ENCODE data around the gene CDKL5.
A peak's percentile ranks its signal among the peaks of the same experiment; 100 is the strongest.

The CDKL5 gene

DNA sequence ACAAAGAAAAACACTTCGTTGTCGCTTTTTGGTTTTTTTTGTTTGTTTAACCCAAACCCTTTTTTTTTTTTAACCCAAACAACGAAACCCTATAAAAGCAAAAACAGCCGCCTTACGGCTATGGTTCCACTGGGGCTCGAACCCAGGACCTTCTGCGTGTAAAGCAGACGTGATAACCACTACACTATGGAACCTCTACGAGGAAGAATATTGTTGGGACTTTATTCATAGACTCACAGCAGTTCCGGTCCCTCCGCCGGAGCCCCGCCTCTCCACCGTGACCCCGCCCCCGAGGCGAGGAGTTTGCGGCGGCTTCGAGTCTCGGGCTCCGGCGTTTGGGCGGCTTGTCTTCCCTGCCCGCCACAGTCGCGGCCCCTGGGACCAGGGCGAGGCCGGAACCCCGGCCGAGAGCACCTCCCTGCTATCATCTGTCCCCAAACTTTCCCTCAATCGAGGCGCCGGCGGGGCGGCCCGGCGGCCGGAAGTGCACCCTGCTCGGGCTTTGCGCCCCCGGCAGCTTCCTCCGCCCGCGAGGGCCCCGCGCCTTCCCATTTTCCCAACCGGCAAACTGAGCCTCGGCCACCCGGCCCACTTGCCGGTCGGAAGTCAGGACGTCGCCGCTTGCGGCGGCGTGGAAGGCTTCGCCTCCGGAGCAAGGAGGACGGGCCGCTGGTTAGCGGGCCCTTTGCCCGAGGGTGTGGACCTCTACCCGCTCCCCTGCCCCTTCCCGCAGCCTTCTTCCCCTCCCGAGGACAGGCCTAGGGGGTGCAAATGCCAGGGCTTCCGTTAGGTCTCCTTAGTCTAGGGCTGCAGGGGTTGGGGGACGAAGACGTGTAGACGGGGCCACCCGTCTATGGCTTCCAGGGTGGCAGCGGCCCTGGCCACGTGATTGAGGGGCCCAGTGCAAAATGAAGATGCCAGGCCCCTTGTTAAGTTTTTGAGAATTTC, 249.7 kb downstream of the CDKL5 start:
- no peaks in the 10 kb centered on the region for H3K36me3 ChIP-seq (ENCODE audit: insufficient read depth, low read length)
- peak overlapping the region; percentile 82 for H3K4me3 ChIP-seq (ENCODE audit: low read length)
- peak overlapping the region; percentile 98 for H2AFZ ChIP-seq (ENCODE audit: low read depth, low read length)
- H3K27me3 ChIP-seq (ENCODE audit: insufficient read depth, low read length), result no peaks in the 10 kb centered on the region
- H3K4me1 ChIP-seq (ENCODE audit: insufficient read depth, low read length), result no peaks in the 10 kb centered on the region
- no peaks in the 10 kb centered on the region for H3K9me3 ChIP-seq (ENCODE audit: low read length)

DNA sequence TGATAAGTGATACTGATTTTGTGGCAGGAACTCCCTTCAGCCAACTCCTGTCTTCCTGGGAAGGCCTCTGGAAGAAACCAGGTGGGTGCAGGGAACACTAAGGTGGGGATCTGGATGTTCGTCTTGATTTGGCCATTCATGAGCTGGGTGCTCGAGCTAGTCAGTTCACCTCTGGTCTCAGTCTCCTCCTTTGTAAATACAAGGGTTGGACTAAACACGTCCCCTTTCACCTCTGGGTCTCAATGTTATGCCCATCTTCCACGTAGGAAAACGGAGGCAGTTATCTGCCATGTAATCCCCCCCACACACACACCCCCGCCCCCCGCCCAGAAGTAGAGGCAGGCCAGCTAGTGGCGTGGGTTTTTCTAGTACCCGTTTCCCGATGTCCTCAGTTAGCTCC, 250.6 kb downstream of the CDKL5 start:
- H2AFZ ChIP-seq (ENCODE audit: low read depth, low read length), result no peak overlapping the region
- no peaks in the 10 kb centered on the region for H3K36me3 ChIP-seq (ENCODE audit: insufficient read depth, low read length)
- no peaks in the 10 kb centered on the region for H3K4me1 ChIP-seq (ENCODE audit: insufficient read depth, low read length)
- H3K9me3 ChIP-seq (ENCODE audit: low read length), result no peaks in the 10 kb centered on the region
- H3K4me3 ChIP-seq (ENCODE audit: low read length), result no peak overlapping the region
- H3K27me3 ChIP-seq (ENCODE audit: insufficient read depth, low read length), result no peaks in the 10 kb centered on the region

DNA sequence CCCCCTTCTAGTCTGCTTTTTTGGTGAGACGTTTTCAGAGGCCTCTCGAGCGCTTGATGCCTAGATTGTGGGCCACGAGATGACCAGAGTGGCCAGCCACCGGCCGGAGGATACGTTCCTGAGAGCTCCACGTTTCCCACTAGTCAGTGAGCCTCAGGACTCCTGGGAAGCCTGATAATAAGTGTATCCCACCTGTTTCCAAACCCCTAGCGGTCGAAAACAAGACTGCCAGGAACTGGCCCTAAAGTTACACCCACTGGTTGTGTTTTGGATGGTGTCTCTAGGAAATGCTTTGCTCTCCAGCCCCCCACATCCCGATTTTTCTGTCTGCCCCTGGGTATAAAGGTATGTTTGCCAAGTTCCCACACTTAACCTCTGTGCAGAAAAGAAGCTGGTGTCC, 251.1 kb downstream of the CDKL5 start:
- Histone ChIP-seq H3K36me3 (ENCODE audit: insufficient read depth, low read length) (no peaks in the 10 kb centered on the region), H3K9me3 (ENCODE audit: low read length) (no peaks in the 10 kb centered on the region), H2AFZ (ENCODE audit: low read depth, low read length) (no peak overlapping the region), H3K4me3 (ENCODE audit: low read length) (no peak overlapping the region), H3K27me3 (ENCODE audit: insufficient read depth, low read length) (no peaks in the 10 kb centered on the region), H3K4me1 (ENCODE audit: insufficient read depth, low read length) (no peaks in the 10 kb centered on the region)

DNA sequence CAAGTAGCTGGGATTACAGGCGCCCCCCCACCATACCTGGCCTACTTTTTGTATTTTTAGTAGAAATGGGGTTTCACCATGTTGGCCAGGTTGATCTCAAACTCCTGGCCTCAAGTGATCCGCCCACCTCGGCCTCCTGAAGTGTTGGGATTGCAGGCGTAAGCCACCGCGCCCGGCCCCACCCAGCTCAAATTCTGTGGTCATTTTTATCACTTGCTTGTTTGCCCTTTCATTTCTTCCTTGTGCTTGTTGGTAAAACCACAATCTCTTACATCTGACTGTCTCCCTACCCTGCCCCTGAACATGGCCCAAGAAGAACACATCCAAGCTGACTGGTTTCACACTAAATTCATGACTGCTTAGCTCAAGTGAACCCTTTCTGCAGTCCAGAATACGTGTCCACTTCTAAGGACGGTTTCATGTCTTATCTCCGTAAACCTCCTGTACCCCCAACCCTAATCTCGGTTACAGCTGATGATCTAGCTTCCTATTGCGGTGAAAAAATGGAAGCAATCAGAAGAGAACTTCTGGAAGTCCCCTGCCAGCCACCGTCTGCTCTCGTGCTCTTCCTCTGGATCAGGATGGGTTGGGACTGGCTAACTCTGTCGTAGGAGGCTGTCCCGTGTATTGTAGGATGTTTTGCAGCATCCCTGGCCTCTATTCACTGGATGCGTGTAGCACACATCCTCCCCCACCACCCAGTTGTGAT, 251.9 kb downstream of the CDKL5 start:
- Histone ChIP-seq H2AFZ (ENCODE audit: low read depth, low read length) (no peak overlapping the region), H3K9me3 (ENCODE audit: low read length) (no peaks in the 10 kb centered on the region), H3K4me1 (ENCODE audit: insufficient read depth, low read length) (no peaks in the 10 kb centered on the region), H3K27me3 (ENCODE audit: insufficient read depth, low read length) (no peaks in the 10 kb centered on the region), H3K36me3 (ENCODE audit: insufficient read depth, low read length) (no peaks in the 10 kb centered on the region), H3K4me3 (ENCODE audit: low read length) (no peak overlapping the region)

DNA sequence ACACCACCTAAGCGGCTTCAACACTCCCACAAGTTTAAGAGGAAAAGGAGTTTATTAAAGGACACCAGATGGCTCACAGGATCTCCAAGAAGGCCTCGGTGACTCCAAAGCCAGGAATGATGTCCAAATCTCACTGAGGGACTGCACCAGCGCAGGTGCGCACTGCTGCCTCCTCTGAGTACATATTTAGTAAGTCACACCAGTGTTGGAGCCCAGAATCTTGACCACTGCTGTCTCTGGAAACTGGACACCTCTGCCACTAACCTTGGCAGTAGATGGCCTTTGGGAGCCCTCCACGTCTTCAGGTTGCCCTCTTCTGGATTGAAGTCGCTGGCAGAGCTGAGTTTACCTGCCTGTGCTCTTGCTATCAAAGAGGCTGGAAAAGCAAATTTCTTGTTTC, 256.6 kb downstream of the CDKL5 start:
- Histone ChIP-seq H3K9me3 (ENCODE audit: low read length) (no peaks in the 10 kb centered on the region), H3K4me3 (ENCODE audit: low read length) (no peak overlapping the region), H3K36me3 (ENCODE audit: insufficient read depth, low read length) (no peaks in the 10 kb centered on the region), H3K4me1 (ENCODE audit: insufficient read depth, low read length) (no peaks in the 10 kb centered on the region), H2AFZ (ENCODE audit: low read depth, low read length) (no peak overlapping the region), H3K27me3 (ENCODE audit: insufficient read depth, low read length) (no peaks in the 10 kb centered on the region)

DNA sequence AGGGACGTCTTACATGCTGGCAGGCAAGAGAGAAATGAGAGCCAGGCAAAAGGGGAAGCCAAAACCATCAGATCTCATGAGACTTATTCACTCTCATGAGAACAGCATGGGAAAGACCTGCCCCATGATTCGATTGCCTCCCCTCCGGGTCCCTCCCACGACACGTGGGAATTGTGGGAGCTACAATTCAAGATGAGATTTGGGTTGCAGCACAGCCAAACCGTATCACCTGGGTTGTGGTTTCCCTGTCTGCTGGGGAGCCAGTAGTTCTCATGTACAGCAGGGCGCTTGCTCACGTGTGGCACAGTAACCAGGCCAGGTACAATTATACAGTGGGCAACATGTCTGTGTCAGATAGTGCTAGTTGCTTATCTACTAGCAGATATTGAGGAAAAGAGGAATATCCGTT, 257.6 kb downstream of the CDKL5 start:
- Histone ChIP-seq H2AFZ (ENCODE audit: low read depth, low read length) (no peak overlapping the region), H3K27me3 (ENCODE audit: insufficient read depth, low read length) (no peaks in the 10 kb centered on the region), H3K4me3 (ENCODE audit: low read length) (no peak overlapping the region), H3K9me3 (ENCODE audit: low read length) (no peaks in the 10 kb centered on the region), H3K4me1 (ENCODE audit: insufficient read depth, low read length) (no peaks in the 10 kb centered on the region), H3K36me3 (ENCODE audit: insufficient read depth, low read length) (no peaks in the 10 kb centered on the region)

DNA sequence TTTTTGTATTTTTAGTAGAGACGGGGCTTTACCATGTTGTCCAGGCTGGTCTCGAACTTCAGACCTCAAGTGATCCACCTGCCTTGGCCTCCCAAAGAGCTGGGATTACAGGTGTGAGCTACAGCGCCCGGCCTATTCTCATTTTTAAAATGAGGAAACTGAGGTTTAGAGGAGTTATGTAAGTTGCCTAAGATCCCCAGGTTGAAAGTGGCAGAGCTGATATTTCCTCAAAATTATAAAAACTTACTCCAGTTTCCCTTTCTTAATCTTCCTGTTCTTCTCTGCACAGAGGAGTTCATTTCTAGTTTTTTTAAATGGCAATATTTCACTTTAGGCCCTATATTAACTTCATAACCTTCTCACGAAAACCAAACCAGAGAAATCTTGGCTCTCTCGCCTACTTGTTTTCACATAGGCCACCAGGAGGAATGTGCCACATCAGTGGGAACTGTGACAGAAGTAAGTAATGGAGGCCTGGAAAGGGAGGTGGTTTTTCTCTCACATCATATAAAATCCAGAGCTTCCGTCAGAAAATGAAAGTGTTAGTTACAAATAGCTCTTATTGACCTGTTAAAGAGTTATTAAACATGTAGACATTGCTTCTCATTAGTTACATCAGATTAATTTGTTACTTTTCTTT, 262.6 kb downstream of the CDKL5 start:
- no peaks in the 10 kb centered on the region for H3K27me3 ChIP-seq (ENCODE audit: insufficient read depth, low read length)
- no peak overlapping the region for H2AFZ ChIP-seq (ENCODE audit: low read depth, low read length)
- no peaks in the 10 kb centered on the region for H3K4me1 ChIP-seq (ENCODE audit: insufficient read depth, low read length)
- H3K36me3 ChIP-seq (ENCODE audit: insufficient read depth, low read length), result no peaks in the 10 kb centered on the region
- no peak overlapping the region for H3K4me3 ChIP-seq (ENCODE audit: low read length)
- H3K9me3 ChIP-seq (ENCODE audit: low read length), result no peaks in the 10 kb centered on the region

DNA sequence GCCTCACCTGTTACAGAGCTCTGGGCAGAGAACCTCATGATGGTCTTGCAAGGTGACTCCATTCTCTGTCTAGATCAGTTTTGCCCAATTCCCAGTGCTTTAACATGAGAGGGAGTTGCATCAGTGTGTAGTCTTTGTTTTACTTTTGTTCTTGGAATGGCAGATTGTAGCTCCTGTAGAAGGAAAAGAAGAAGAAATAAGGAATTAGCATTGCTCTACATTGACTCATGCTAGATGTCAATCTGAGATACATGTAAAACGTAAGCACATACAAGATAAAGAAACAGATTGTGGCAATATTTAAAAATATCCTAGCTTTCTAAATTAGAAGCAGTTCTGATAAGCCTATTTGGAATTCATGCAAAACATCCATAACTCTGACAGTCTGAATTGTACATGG, 266.0 kb downstream of the CDKL5 start:
- no peaks in the 10 kb centered on the region for H3K9me3 ChIP-seq (ENCODE audit: low read length)
- no peaks in the 10 kb centered on the region for H3K36me3 ChIP-seq (ENCODE audit: insufficient read depth, low read length)
- no peak overlapping the region for H2AFZ ChIP-seq (ENCODE audit: low read depth, low read length)
- H3K4me3 ChIP-seq (ENCODE audit: low read length), result no peak overlapping the region
- H3K4me1 ChIP-seq (ENCODE audit: insufficient read depth, low read length), result no peaks in the 10 kb centered on the region
- peaks cover 3% of the 10 kb centered on the region for H3K27me3 ChIP-seq (ENCODE audit: insufficient read depth, low read length)

DNA sequence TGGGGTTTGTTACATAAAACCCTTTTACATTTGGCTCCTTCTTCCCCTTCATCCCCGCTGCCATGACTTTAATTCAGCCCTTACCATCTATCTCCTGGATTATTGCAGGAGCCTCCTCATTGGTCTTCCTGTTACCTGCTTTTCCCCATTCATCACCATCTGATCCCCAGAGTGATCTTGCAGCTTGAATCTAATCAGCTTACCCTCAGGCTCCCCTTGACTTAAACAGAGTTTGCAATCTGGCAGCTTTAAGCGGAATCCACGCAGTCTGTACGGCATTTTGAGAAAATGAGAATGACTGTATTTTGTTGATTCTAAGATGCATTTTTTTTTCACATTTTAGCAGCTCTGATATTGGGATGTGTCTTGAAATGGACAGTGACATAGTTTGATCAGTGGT, 267.1 kb downstream of the CDKL5 start:
- H3K4me1 ChIP-seq (ENCODE audit: insufficient read depth, low read length), result no peaks in the 10 kb centered on the region
- H3K27me3 ChIP-seq (ENCODE audit: insufficient read depth, low read length), result peaks cover 3% of the 10 kb centered on the region
- H3K9me3 ChIP-seq (ENCODE audit: low read length), result no peaks in the 10 kb centered on the region
- H3K36me3 ChIP-seq (ENCODE audit: insufficient read depth, low read length), result no peaks in the 10 kb centered on the region
- H3K4me3 ChIP-seq (ENCODE audit: low read length), result no peak overlapping the region
- no peak overlapping the region for H2AFZ ChIP-seq (ENCODE audit: low read depth, low read length)

DNA sequence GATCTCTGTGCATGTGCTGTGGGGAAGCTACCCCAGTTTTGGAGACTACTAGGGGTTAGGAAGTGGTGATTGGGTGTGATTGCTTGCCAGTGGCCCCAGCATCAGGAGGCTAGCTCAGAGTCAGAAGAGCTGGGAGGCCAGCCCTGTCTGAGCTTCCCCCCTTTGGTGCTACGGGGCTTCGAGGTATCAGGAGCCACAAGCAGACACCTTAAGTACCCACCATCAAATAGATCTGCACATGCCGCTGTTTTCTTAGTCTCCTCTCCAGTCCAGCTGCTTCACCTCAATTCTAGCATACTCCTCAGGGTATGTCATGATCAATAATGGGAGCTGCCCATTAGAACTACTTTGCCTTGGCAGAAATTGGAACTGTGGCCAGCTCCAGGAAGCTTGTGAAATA, 271.2 kb downstream of the CDKL5 start:
- no peaks in the 10 kb centered on the region for H3K9me3 ChIP-seq (ENCODE audit: low read length)
- H2AFZ ChIP-seq (ENCODE audit: low read depth, low read length), result no peak overlapping the region
- no peaks in the 10 kb centered on the region for H3K36me3 ChIP-seq (ENCODE audit: insufficient read depth, low read length)
- no peak overlapping the region for H3K4me3 ChIP-seq (ENCODE audit: low read length)
- peaks cover 2% of the 10 kb centered on the region for H3K4me1 ChIP-seq (ENCODE audit: insufficient read depth, low read length)
- H3K27me3 ChIP-seq (ENCODE audit: insufficient read depth, low read length), result peaks cover 3% of the 10 kb centered on the region

DNA sequence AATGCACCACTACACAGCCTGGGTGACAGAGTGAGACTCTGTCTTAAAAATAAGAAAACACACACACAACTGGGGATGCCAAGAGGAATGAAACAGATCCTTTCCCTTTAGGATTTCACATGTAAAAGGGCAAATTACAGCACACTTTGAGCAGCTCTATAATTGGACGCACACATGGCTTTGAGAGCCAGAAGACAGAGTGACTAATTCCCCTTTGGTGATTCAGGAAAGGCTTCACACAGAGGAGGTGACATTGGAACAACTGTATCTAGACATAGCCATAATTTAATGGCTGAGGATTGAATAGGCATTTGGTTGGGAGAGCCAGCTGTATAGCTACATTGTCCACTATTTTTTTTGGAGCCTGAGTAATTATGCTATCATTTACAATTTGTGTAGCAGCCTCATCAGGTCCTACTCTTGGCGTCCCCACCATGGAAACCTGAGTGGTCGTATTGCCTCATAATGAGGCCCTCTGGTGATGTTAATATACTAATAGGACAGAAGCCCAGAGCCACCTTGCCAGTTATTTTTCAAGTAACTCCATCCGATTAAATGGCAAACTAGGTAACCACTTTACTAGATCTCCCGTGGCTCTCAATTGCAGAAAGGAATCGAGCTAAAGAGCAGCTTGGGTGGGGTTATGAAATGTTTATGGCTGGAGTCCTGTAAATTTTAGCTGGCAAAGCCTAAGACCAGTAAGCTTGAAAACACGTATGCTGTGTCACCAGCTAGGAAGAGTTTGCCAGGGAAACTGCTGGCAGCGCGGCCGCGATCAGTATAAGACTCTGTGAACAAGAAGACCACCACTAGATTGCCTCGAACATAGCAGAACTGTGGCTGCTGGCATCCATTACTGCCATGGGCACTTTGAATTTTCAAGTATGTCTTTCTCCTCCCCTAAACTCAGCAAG, 273.6 kb downstream of the CDKL5 start:
- no peak overlapping the region for H3K4me3 ChIP-seq (ENCODE audit: low read length)
- no peaks in the 10 kb centered on the region for H3K9me3 ChIP-seq (ENCODE audit: low read length)
- H2AFZ ChIP-seq (ENCODE audit: low read depth, low read length), result peak overlapping the region; percentile 16
- peaks cover 3% of the 10 kb centered on the region for H3K27me3 ChIP-seq (ENCODE audit: insufficient read depth, low read length)
- no peaks in the 10 kb centered on the region for H3K36me3 ChIP-seq (ENCODE audit: insufficient read depth, low read length)
- H3K4me1 ChIP-seq (ENCODE audit: insufficient read depth, low read length), result peaks cover 2% of the 10 kb centered on the region

DNA sequence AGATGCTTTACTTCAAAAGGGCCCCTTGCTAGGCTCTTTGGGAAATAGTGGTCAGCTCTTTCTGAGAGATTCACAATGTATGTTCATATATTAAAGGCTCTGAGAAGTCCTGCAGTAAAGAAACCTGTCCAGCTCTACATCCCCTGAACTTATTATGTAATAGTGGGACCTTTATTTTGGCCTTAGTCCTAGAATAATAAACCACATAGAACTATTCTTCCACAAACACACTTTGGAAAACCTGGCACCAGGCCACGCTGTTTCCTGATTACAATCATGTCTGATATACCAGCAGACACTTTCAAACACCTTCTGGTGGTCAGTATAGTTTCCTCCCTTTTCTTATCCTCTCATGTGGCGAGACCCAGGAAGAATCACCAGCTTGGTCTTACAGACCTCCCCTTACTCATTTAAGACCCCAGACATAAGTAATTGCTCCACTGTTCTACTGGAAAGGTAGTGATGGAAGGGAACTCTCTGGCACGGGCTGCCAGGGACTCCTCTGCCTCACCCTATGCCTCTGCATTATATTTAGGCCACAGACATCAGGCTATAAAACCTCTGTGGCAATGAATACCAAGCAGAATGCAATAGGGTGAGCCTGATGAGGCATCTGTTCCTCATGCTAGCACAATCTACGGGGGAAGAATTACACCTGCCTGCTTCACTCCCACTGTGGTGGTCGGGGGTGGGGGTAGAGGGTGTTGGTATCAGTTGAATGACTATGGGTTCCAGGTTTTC, 276.4 kb downstream of the CDKL5 start:
- no peaks in the 10 kb centered on the region for H3K9me3 ChIP-seq (ENCODE audit: low read length)
- H3K36me3 ChIP-seq (ENCODE audit: insufficient read depth, low read length), result no peaks in the 10 kb centered on the region
- no peak overlapping the region for H3K4me3 ChIP-seq (ENCODE audit: low read length)
- no peaks in the 10 kb centered on the region for H3K27me3 ChIP-seq (ENCODE audit: insufficient read depth, low read length)
- H2AFZ ChIP-seq (ENCODE audit: low read depth, low read length), result no peak overlapping the region
- H3K4me1 ChIP-seq (ENCODE audit: insufficient read depth, low read length), result peaks cover 2% of the 10 kb centered on the region
